ENCODE results near the gene TSG101.
A peak's percentile ranks its signal among the peaks of the same experiment; 100 is the strongest.

TSG101 gene, protein sequence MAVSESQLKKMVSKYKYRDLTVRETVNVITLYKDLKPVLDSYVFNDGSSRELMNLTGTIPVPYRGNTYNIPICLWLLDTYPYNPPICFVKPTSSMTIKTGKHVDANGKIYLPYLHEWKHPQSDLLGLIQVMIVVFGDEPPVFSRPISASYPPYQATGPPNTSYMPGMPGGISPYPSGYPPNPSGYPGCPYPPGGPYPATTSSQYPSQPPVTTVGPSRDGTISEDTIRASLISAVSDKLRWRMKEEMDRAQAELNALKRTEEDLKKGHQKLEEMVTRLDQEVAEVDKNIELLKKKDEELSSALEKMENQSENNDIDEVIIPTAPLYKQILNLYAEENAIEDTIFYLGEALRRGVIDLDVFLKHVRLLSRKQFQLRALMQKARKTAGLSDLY

DNA sequence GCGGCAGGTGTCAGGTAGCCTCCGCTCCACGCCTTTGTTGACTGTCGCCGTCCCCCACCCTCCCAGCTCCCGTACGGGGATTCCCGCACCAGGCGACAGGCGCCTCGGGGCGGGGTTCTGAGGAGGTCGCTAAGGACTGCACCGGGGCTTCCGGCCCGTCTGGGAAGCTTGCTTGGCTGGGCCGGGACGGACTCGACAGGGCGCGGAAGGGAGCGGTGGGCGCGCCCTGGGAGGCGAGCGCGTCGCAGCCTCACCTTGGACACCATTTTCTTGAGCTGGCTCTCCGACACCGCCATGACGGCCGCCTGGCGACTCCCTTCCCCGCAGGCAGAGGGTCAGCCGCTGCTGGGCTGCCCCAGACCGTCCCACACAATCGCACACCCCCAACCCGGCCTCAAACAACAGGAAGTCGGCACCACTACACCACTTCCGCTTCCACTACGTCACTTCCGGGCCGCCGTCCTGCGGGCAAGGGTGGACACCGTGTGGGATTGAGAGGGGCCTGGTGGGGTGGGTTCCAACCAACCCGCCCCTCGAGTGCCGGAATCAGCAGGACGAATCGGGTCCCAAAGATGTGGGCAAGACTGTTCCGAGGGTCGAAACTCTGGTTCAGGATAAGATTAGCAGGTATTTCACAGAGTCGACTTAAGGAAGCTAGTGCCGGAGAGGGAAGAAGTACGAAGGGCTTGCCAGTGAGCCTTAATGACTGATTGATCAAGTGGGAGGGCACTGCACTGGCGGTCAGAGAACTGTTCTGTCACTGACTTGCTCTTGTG, at the start of gene TSG101:
Gene TSG101, minus strand, starts transcription at position 422 of the 776 bp plus-strand sequence. Its CDS starts 126 bp downstream, at position 296.
- peak; percentile 94 for DNase-seq (ENCODE audit: extremely low read depth, insufficient read length)
- no peaks in the 10 kb centered on the region for H3K27me3 ChIP-seq (replicated peaks; ENCODE audit: control insufficient read depth, insufficient read depth, low read length)
- TF ChIP-seq, protein P1, sequence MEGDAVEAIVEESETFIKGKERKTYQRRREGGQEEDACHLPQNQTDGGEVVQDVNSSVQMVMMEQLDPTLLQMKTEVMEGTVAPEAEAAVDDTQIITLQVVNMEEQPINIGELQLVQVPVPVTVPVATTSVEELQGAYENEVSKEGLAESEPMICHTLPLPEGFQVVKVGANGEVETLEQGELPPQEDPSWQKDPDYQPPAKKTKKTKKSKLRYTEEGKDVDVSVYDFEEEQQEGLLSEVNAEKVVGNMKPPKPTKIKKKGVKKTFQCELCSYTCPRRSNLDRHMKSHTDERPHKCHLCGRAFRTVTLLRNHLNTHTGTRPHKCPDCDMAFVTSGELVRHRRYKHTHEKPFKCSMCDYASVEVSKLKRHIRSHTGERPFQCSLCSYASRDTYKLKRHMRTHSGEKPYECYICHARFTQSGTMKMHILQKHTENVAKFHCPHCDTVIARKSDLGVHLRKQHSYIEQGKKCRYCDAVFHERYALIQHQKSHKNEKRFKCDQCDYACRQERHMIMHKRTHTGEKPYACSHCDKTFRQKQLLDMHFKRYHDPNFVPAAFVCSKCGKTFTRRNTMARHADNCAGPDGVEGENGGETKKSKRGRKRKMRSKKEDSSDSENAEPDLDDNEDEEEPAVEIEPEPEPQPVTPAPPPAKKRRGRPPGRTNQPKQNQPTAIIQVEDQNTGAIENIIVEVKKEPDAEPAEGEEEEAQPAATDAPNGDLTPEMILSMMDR (IDR thresholded peaks at IDR 0.05; ENCODE audit: insufficient read depth, low read length, poor library complexity, severe bottlenecking) = no peak
- peaks cover 1% of the 10 kb centered on the region; the same call in 1 of the 2 replicates for H3K36me3 ChIP-seq (ENCODE audit: control insufficient read depth, insufficient read depth, low read length)
- peak within 1 kb of the TSS; percentile 76 for H3K4me3 ChIP-seq (replicated peaks; ENCODE audit: low read depth, low read length)

DNA sequence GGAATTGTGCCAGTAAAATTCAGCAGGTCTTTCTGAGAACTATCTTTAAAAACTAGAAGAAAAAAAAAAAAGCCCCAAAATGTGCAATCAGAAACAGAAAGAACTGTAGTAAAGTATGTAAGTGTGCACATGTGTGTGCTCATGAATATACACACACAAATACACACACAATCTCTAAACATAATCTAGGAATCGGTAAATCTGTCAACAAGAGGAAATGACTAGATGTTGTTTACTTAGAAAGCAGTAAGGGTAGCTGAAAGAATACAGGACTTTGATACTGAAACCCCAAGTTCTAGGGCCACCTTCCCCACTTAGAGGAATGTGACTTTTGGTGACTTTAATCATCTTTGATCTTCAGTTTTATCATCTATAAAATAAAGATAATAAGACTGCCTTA, 48.6 kb upstream of the TSG101 start:
- peaks cover 4% of the 10 kb centered on the region for H3K36me3 ChIP-seq (ENCODE audit: control insufficient read depth, insufficient read depth, low read length)
- no peaks in the 10 kb centered on the region for H3K27me3 ChIP-seq (replicated peaks; ENCODE audit: control insufficient read depth, insufficient read depth, low read length)
- TF ChIP-seq, protein P1 (IDR thresholded peaks at IDR 0.05; ENCODE audit: insufficient read depth, low read length, poor library complexity, severe bottlenecking) = no peak
- no peak for DNase-seq (ENCODE audit: extremely low read depth, insufficient read length)
- H3K4me3 ChIP-seq (replicated peaks; ENCODE audit: low read depth, low read length) = no peak overlapping the region

DNA sequence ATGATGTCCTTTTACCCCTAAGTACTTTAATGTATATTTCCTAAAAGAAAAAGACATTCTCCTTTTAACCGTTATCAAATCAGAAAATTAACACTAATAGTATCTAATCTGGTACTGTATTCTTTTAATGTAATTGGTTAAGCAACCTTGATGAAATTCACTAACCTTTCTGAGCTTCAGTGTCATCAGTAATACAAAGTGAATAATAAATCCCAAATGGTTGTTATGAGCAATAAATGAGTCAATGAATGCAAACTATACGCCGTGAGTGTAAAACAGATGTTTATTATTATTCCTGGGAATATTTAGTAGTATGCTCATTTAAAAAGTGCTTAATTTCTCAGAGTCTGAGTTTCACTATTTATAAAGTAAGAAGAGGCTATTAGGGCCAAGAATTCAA, 40.3 kb upstream of the TSG101 start:
- Histone ChIP-seq H3K36me3 (ENCODE audit: control insufficient read depth, insufficient read depth, low read length) (peaks cover 6% of the 10 kb centered on the region), H3K4me3 (replicated peaks; ENCODE audit: low read depth, low read length) (no peak overlapping the region), H3K27me3 (replicated peaks; ENCODE audit: control insufficient read depth, insufficient read depth, low read length) (no peaks in the 10 kb centered on the region)
- no peak for DNase-seq (ENCODE audit: extremely low read depth, insufficient read length)
- TF ChIP-seq, protein P1 (IDR thresholded peaks at IDR 0.05; ENCODE audit: insufficient read depth, low read length, poor library complexity, severe bottlenecking) = no peak

DNA sequence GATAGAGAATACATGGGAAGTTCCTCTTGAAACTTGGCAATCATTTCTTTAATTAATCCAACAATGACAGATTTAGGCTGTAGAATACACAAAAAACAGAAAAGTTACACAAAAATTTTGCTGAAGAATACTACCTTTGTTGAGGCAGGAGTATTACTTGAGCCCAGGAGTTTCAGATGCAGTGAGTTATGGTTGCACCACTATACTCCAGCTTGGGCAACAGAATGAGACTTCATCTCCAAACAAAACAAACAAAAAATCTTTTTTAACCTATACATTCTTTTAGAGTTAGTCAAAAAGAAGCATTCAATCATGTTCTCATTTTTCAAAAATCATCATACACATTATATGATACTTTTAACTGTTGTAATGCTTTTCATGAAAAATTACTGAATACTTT, 39.7 kb upstream of the TSG101 start:
- Histone ChIP-seq H3K27me3 (replicated peaks; ENCODE audit: control insufficient read depth, insufficient read depth, low read length) (no peaks in the 10 kb centered on the region), H3K4me3 (replicated peaks; ENCODE audit: low read depth, low read length) (no peak overlapping the region), H3K36me3 (ENCODE audit: control insufficient read depth, insufficient read depth, low read length) (peaks cover 4% of the 10 kb centered on the region)
- DNase-seq (ENCODE audit: extremely low read depth, insufficient read length) = no peak
- TF ChIP-seq, protein P1 (IDR thresholded peaks at IDR 0.05; ENCODE audit: insufficient read depth, low read length, poor library complexity, severe bottlenecking) = no peak

DNA sequence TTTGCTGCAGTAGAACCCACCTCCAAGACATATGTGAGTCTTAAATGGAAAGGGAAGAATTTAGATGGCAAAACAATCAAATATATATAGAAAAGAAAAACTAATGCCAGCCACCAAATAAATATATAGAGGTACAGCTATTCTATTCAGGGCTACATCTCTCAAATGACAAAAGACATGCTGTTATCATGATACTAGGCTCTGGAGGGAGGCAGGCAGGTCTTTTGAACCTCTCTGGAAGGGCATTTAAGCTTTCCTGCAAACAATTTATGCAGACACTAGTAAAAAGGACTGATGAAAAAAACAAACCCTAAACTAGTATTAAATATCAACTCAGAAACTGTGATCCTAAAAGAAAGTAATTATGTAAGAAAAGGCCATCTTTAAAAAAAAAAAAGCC, 37.4 kb upstream of the TSG101 start:
- TF ChIP-seq, protein P1 (IDR thresholded peaks at IDR 0.05; ENCODE audit: insufficient read depth, low read length, poor library complexity, severe bottlenecking) = no peak
- H3K36me3 ChIP-seq (ENCODE audit: control insufficient read depth, insufficient read depth, low read length) = peaks cover 3% of the 10 kb centered on the region
- H3K4me3 ChIP-seq (replicated peaks; ENCODE audit: low read depth, low read length) = no peak overlapping the region
- DNase-seq (ENCODE audit: extremely low read depth, insufficient read length) = no peak
- H3K27me3 ChIP-seq (replicated peaks; ENCODE audit: control insufficient read depth, insufficient read depth, low read length) = no peaks in the 10 kb centered on the region

All from GM06990 (cell line).